Fibroblast of lung (primary cell): ENCODE measurements around the gene SLC29A4. TPM values are rescaled to one million over a fixed set of nuclear protein-coding genes. Genes with fewer than 3 reads are reported as not detected.
"Not testable (repeated sequence)": the region's sequence is repeated elsewhere in the genome, so short reads cannot be mapped to it uniquely, and the experiment has no call there.

ENCODE experiments used
- DNase-seq, 2 donors: peaks; one replicate each; pipeline versions ENCODE4 v3.0.0 to v3.0.0-alpha.2; 2010; ENCODE audit warnings: low read depth in 2 of 2
- H2AFZ ChIP-seq: 2 replicates; pipeline ENCODE4 v1.5.1; 2012; ENCODE audit warnings: low read length, control low read depth, inconsistent platforms
- H3K27ac ChIP-seq: 2 replicates; pipeline ENCODE4 v1.5.1; 2011; ENCODE audit warnings: low read length, control low read depth; ENCODE audit not compliant: insufficient read depth
- H3K27me3 ChIP-seq: 2 replicates; pipeline ENCODE4 v1.5.1; 2011; ENCODE audit warnings: mild to moderate bottlenecking, low read length; ENCODE audit not compliant: control insufficient read depth, insufficient read depth
- H3K36me3 ChIP-seq: 2 replicates; pipeline ENCODE4 v1.5.1; 2011; ENCODE audit warnings: low read length; ENCODE audit not compliant: control insufficient read depth, insufficient read depth
- H3K4me1 ChIP-seq: 2 replicates; pipeline ENCODE4 v1.5.1; 2011; ENCODE audit warnings: low read length; ENCODE audit not compliant: control insufficient read depth, insufficient read depth; ENCODE audit errors: extremely low read depth
- H3K4me2 ChIP-seq: 2 replicates; pipeline ENCODE4 v1.5.1; 2011; ENCODE audit warnings: low read length, control low read depth; ENCODE audit not compliant: insufficient read depth; ENCODE audit errors: extremely low read depth
- H3K4me3 ChIP-seq, 4 experiments: fragments of 200-600 bp in 1 of 4; sonication (generic) in 1 of 4; replicated peaks in 1 of 4; 2 replicates each; pipeline ENCODE4 v1.5.1; 2011 to 2016; ENCODE audit warnings: low read length in 4 of 4, low read depth in 3 of 4, mild to moderate bottlenecking in 3 of 4, control low read depth in 2 of 4, inconsistent platforms in 1 of 4, mixed read lengths in 1 of 4; ENCODE audit not compliant: insufficient read depth in 1 of 4; ENCODE audit errors: control extremely low read depth in 1 of 4
- H3K79me2 ChIP-seq: 2 replicates; pipeline ENCODE4 v1.5.1; 2012; ENCODE audit warnings: mild to moderate bottlenecking, low read length, inconsistent platforms; ENCODE audit not compliant: control insufficient read depth, insufficient read depth
- H3K9ac ChIP-seq: 2 replicates; pipeline ENCODE4 v1.5.1; 2011; ENCODE audit warnings: mild to moderate bottlenecking, low read length, control low read depth; ENCODE audit not compliant: insufficient read depth
- H3K9me3 ChIP-seq: 2 replicates; pipeline ENCODE4 v1.5.1; 2012; ENCODE audit warnings: low read depth, low read length; ENCODE audit not compliant: control insufficient read depth, insufficient read depth
- H4K20me1 ChIP-seq: 2 replicates; pipeline ENCODE4 v1.5.1; 2011; ENCODE audit warnings: low read length; ENCODE audit not compliant: control insufficient read depth, insufficient read depth; ENCODE audit errors: extremely low read depth
- polyA plus RNA-seq, 2 donors: library from polyadenylated mRNA; depleted of rRNA in 1 of 2; stranded (reverse) in 1 of 2; unstranded in 1 of 2; fragments of >200 nt; gene quantifications; 2 replicates each; pipeline ENCODE4 v1.2.1, GENCODE V29; 2011 to 2012; ENCODE audit warnings: missing spikeins in 1 of 2
- total RNA-seq: library from RNA; depleted of rRNA; stranded (reverse); fragments of >200 nt; gene quantifications from 2 replicates; pipeline ENCODE4 v1.2.1, GENCODE V29; 2014
- TF ChIP-seq, protein P1 (sequence below), 2 donors: IDR thresholded peaks in 1 of 2; conservative IDR thresholded peaks in 1 of 2; 1 replicate in 1 of 2; 2 replicates in 1 of 2; pipeline ENCODE4 v1.5.1; 2011 to 2012; ENCODE audit warnings: low read length in 2 of 2, control low read depth in 1 of 2, inconsistent platforms in 1 of 2, low read depth in 1 of 2, mild to moderate bottlenecking in 1 of 2

SLC29A4 gene
- total and polyA plus RNA-seq, 2 donors (not counting 1 experiment from before 2014, with no cell fraction given), result 1.0 to 5.1 TPM

DNA sequence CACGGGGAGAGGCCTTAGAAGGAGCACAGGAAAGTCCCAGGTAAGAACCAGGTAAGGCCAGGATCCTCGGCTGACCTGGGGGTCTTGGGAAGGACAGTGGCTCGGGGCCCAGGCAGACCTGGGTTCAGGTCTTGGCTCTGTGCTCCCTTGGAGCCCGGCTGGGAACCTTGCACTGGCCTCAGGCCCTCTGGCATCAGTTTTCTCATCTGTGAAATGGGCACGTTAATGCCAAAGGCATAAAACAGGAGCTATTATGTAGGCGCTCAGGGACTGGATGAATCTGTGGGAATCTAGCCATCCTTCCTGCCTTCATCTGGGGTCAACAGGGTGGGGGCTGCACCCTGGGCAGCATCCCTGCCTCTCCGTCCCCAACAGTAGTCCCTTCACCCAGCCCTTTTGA, 8.3 kb upstream of the SLC29A4 start:
- no peaks in the 10 kb centered on the region for H3K36me3 ChIP-seq
- H3K9me3 ChIP-seq, result no peaks in the 10 kb centered on the region
- no peaks in the 10 kb centered on the region for H4K20me1 ChIP-seq
- TF ChIP-seq, protein P1, sequence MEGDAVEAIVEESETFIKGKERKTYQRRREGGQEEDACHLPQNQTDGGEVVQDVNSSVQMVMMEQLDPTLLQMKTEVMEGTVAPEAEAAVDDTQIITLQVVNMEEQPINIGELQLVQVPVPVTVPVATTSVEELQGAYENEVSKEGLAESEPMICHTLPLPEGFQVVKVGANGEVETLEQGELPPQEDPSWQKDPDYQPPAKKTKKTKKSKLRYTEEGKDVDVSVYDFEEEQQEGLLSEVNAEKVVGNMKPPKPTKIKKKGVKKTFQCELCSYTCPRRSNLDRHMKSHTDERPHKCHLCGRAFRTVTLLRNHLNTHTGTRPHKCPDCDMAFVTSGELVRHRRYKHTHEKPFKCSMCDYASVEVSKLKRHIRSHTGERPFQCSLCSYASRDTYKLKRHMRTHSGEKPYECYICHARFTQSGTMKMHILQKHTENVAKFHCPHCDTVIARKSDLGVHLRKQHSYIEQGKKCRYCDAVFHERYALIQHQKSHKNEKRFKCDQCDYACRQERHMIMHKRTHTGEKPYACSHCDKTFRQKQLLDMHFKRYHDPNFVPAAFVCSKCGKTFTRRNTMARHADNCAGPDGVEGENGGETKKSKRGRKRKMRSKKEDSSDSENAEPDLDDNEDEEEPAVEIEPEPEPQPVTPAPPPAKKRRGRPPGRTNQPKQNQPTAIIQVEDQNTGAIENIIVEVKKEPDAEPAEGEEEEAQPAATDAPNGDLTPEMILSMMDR (conservative IDR thresholded peaks at IDR 0.05 in 1 of 2, IDR thresholded peaks at IDR 0.05 in 1 of 2; ENCODE audit: low read depth in 1 of 2, low read length in 2 of 2), result no peak
- no peak overlapping the region for H2AFZ ChIP-seq
- no peaks in the 10 kb centered on the region for H3K4me1 ChIP-seq
- no peak overlapping the region for H3K4me3 ChIP-seq
- H3K27ac ChIP-seq, result no peak overlapping the region
- no peak for DNase-seq
- H3K27me3 ChIP-seq, result peaks cover 3% of the 10 kb centered on the region
- no peak overlapping the region for H3K4me2 ChIP-seq
- H3K9ac ChIP-seq, result no peak overlapping the region
- no peaks in the 10 kb centered on the region for H3K79me2 ChIP-seq

DNA sequence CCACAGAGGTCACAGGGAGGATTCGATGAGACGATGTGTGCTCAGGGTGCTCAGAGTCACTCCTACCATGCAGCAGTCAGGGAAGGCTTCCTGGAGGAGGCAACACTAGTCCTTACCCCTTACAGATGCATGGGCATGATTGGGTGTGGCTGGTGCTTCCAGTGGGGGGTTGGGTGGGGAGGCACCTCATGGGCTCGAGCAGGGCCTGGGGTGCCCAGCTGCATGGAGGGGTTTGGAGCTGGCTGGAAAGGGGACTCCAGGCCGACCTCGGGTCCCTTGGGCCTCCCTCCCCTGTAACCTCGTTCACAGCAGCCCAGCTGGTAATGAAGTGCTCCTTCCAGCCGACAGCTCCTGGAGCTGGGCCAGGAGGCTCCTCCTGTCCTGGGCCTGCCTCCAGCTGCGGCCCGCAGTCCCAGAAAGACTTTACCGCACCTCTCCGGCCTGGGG, 7.7 kb upstream of the SLC29A4 start:
- H3K4me1 ChIP-seq, H2AFZ ChIP-seq, H4K20me1 ChIP-seq, H3K9me3 ChIP-seq, H3K27me3 ChIP-seq, H3K36me3 ChIP-seq, H3K27ac ChIP-seq, H3K79me2 ChIP-seq, H3K4me3 ChIP-seq, H3K4me2 ChIP-seq, H3K9ac ChIP-seq: not testable (repeated sequence)
- peak; percentile 11 to 59 for DNase-seq

DNA sequence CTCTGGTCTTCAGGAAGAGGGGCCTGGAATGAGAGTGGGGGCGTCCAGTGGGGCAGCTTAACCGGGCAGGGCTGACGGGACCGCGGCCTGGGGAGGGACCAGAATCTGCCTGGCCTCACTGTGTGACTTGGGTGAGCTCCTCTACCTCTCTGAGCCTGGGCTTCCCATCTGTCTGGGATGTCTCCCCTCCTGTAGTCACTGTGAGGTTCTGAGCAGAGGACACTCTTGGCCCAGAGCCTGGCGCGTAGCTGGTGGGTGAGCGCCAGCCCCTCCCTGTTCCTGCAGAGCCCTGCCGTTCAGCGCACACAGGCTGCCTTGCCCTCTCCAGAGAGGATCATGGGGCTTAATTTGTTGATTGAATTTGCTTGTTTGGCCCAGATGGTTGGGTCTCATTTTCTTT, 7.2 kb upstream of the SLC29A4 start:
- H3K79me2 ChIP-seq, H2AFZ ChIP-seq, H3K4me1 ChIP-seq, H3K4me3 ChIP-seq, H3K4me2 ChIP-seq, H4K20me1 ChIP-seq, H3K9me3 ChIP-seq, H3K27me3 ChIP-seq, H3K9ac ChIP-seq, H3K27ac ChIP-seq, H3K36me3 ChIP-seq: not testable (repeated sequence)
- DNase-seq, result peak in 1 of 2 donors; percentile 45

DNA sequence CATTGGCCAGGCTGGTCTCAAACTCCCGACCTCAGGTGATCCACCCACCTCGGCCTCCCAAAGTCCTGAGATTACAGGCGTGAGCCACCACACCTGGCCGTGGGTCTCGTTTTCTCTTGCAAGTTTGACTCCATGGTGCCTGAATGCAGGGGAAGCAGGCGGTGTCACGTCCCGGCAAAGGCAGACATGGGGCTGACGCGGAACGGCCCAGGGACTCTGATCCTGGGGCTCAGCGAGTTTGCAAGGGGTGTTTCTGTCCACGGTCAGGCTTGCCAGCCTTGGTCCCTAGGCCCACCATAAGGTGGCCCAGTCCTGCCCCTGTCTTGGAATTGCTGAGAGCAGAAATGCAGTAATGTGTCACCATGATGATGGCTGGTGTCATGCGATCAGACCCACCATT, 6.6 kb upstream of the SLC29A4 start:
- not testable (repeated sequence) for H3K9ac ChIP-seq, H2AFZ ChIP-seq, H4K20me1 ChIP-seq, H3K4me2 ChIP-seq, H3K4me1 ChIP-seq, H3K36me3 ChIP-seq, DNase-seq, H3K27me3 ChIP-seq, H3K4me3 ChIP-seq, H3K27ac ChIP-seq, H3K79me2 ChIP-seq, H3K9me3 ChIP-seq
